GM19467 (cell line): ENCODE measurements around the gene SMAD7.
A peak's percentile ranks its signal among the peaks of the same experiment; 100 is the strongest.

ENCODE experiments used
- ATAC-seq: cut with Tn5 transposase; IDR thresholded peaks from one replicate; pipeline ENCODE4 v1.9.1; 2021; ENCODE audit warnings: mild to moderate bottlenecking, moderate library complexity; ENCODE audit not compliant: unreplicated experiment

Gene SMAD7

DNA sequence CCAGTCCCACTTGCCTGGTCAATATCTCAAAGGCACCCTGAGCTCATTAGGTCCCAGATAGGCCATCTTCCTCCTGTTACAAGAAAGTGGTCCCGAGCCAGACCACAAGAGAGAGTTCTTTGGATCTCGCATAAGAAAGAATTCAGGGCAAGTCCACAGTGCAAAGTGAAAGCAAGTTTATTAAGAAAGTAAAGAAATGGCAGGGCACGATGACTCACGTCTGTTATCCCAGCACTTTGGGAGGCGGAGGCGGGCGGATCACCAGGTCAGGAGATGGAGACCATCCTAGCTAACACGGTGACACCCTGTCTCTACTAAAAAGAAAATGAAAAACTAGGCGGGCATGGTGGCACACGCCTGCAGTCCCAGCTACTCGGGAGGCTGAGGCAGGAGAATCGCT lies 10.8 kb upstream of the SMAD7 start:
- ATAC-seq = no peak

DNA sequence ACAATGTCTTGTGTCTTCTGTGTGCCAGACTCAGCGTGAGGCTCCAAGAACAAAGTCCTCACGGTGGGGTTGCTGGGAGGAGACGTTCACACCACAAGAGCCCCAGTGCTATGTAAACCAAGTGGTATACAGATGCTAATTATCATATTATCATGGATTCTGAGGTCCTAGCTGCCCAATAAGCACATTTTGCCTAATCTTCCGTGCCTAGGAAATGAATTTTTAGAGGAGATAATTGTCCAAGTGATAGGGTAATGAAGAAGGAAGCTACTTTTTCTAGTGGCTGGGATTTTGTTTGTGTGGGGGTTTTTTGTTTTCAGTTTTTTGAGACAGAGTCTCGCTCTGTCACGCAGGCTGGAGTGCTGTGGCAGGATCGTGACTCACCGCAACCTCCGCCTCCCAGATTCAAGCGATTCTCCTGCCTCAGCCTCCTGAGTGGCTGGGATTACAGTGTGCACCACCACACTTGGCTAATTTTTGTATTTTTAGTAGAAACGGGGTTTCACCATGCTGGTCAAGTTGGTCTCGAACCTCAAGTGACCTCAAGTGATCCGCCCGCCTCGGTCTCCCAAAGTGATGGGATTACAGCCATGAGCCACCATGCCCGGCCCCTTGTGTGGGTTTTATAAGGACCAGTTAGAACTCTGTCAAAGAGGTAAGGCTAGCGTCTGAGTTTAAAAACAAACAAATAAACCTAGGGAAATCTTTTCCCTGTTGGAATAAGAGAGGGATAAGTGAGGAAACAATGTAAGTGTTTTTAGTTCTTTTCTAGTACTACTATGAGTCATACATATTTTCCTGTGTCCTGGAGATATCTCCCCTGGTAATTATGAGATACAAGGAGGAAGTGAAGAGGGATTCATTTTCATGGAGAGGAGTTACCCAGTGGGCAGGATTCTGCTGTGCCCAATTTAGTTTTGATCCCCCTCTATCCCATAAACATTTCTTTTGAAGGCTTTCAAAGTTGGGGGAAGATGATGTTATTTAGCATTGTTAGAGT lies 9.5 kb upstream of the SMAD7 start:
- ATAC-seq = no peak

DNA sequence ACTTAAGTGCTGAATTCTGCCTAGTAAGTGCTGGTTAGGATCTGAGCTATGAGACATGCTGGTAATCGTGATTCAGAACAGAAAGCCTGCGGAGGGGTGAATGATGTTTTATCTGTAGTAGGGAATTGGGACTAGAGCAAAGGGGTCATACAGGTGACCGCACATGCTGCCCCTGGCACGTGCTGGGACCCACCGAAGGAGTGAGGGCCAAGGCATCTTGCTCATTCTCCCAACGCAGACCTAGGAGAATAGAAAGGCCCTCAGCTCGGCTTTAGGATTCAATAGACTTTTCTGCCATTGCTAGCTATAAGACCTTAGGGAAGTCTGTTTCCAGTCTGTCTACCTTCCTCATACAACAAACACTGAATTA lies 8.8 kb upstream of the SMAD7 start:
- no peak for ATAC-seq

DNA sequence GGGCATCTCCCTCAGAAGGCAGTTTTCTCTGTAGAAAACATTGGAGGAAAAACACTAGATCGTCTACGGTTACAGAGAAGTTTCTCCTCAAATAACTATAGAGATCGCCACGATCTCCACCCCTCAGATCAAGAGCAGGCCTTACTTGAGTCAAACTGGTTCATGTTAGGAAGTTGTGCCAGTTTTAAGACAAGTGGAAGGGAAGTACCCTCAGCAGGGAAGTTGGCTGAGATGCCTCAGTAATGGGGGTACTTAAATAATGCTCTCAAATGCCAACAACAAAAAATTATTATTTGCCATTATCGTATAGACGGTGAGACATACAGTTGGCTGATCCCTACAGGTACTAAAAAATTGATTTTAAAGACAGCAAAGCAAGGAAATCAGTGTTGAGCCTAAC lies 8.2 kb upstream of the SMAD7 start:
- no peak for ATAC-seq

DNA sequence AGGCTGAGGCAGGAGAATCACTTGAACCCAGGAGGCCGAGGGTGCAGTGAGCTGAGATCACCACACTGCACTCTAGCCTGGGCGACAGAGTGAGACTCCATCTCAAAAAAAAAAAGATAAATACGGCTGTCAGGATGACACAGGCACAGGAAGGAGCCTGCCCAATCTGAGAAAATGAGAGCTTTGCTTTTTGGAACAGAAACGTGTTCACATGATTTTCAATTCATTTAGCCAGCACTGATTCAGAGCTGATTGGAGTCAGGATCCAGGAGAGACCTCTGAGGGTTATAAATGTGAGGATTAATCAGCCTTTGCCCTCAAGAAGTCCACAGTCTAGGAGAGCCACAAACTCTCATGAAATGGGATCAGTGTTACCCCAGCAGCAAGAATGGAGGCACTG lies 6.9 kb upstream of the SMAD7 start:
- ATAC-seq = no peak

DNA sequence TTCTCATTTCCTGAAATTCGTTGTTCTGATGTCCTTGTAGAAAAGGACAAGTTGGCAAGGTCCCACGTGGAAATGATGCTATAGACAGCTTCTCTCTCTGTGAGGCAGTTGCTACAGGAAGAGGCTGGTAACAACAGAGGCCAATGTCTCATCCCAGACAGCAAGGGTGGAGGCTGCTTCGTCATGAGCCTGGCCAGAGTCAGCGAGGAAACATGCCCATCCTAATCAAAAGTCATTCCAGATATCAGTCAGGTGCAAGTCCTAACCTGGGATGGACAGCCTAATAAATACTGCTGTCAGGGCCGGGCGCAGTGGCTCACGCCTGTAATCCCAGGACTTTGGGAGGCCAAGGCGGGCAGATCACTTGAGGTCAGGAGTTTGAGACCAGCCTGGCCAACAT lies 6.4 kb upstream of the SMAD7 start:
- no peak for ATAC-seq

DNA sequence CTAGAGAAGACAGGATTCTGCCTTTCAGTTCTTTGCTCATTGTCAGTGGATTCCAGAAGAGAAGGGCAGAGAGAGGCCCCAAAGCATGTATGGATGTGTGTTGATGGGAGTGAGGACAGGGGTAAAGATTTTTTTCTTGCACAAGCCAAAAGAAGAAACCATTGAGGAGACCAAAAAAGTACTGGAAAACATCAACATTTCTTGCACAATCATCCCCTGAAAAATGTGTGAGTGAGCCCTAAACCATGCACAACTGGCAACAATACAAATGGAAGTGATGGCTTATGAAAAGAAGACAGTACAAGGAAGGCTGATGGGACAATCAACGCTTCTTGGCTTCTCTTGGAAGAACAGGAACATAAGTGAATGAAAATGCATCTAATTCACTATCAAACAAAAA lies 5.6 kb upstream of the SMAD7 start:
- no peak for ATAC-seq

DNA sequence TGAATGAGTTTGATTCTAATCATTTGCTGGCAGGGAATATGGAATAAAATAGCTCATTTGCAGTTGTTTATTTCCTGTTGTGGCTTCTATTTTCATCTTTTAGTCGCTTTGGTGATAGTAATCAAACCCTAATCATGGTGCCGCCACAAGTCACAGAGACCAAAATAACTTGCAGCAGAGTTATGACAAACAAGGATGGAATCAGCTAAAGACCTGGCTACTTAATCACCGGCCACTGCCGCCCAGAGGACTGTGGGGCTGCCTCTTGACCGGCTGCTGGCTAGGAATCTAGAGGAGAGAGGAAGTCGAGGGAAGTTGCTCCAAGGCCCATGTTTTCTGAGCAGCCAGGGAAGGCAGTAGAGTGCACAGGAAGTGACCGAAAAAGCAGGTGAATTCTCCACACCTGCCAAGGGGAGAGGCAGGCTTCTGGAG lies 5.1 kb upstream of the SMAD7 start:
- ATAC-seq = no peak

DNA sequence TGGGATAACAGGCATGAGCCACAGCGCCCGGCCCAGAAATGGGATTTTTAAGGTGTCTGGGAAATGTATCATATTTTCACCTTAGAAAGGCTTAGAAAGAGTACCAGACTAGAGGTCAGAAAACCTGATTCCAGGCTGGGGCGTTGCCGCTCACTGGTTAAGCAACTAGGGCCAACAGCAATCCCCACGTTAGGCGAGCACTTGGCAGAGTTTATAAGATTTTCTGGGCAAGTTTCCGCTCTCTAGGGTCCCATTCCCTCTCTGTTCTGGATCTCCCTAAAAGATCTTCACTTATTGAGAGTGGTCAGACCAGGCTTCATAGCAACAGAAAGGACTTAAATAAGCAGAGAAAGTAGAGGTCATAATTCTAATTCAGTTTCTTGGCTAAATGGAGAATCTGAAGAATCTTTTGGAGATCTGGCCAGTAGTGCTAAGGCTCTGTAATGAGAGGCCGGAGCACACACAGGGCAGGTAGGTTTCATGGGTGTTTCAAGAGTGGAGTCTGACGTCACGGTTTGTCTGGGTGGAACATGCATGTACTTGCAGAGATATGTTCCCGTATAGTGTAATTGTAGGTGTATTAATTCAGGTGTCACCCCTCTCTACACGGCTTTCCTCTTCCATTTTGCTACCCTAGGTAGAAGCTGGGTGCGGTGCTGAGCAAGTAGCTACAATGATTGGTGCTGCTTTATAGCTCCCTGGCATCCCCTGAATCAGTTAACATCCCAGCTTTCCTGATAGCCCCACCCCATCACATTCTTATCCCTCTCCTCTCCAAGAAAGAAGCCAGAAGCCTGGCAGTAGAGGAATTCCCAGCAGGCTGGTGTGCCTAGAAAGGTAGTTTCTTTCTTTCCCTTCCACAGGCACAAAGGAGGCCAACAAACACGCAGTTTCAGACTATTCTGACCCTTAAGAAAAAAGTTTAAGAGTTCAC lies 4.4 kb upstream of the SMAD7 start:
- ATAC-seq = no peak

DNA sequence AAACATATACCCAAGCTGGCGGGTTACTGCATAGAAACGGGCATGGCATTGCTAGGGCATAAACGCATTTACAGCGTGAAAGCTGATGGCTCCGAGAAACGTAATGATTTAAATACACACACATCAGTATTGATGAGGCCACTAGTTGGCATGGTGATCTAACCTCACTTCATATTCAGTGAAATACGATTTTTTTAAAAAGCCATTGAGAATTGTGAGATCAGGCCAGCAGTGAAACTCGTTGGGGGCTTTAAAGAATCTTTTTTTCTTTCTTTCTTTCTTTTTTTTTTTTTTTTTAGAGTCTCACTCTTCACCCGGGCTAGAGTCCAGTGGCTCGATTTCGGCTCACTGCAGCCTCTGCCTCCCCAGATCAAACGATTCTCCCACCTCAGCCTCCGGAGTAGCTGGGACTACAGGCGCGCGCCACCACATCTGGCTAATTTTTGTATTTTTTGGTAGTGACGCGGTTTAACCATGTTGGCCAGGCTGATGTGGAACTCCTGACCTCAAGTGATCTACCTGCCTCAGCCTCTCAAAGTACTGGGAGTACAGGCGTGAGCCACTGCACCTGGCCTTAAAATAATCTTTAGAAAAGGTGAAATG lies 2.4 kb upstream of the SMAD7 start:
- no peak for ATAC-seq

DNA sequence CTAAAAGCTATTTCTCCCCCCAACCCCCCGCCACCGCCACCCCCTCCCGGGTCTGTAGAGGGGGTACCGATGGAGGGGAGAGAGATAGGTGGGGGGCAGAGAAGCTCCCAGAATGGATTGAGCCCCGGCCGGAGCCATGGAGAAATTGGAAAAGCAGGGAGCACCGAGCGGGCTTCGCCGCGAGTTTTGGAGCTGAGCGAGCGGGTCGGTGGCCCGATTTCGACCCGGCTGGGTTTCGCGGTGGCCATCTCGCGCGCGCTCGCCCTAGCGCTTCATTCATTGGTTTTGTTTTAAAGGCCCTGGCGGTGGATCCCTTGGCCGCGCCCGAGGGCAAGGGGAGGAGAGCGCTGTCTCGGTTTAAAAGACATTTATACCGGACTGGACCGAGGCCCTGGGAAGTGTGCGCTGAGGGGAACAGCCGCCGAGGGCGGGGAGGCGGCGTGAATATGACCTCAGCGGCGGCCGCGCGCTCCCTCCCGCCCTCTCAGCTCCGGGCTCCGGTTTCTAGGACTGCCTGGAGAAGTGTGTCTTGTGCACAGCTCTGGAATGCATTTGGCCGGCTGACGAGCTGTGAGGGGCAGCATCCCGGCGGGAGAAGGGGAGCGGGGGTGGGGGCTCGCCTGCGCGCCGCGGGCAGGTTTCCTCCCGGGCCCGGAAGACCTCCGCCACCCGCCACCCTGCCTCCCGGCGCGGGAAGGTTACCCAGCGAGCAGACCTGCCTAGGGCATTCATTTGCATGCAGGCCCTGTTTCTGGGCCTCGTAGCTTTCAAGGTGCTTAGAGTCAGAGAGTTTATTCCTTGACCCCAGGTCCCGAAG lies 1.7 kb upstream of the SMAD7 start:
- ATAC-seq = peak; percentile 20

DNA sequence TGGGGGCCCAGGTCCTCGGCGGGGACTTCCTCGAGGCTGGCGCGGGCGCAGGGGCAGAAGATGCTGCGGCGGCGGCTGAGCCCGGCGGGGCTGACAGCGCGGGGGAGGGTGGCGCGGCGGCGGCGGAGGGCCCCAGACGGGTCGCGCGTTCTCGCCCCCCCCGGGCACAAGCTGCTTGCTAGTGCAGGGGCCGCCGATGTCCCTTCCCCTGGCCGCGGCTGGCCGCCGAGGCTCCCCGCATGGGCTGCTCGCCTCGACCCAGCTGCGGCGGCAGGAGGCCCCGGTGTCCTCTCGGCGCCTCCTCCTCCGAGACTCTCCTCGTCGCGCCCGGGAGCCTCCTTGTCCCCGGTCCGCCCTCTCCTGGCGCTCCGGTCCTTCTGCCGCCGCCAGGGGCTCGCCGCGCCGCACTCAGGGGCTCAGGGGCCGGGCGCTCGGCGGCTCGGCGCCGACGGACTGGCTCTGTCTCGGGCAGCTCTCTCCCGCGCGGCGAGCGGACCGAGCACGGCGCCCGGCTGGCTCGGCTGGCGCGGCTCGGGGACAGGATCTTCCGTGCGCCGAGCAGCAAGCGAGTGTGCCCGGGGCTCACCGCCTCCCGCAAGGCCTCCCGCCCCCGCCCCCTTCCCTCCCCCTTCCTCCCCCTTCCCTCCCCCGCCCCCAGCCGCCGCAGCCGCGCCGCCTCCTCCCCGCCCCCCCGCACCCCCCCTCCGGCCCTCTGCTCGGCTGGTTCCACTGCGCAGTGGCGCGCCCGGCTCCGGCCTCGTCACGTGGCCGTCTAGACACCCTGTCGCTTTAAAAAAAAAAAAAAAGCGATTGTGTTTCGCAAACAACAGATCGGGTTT lies 902 bp upstream of the SMAD7 start:
- ATAC-seq = peak; percentile 30

DNA sequence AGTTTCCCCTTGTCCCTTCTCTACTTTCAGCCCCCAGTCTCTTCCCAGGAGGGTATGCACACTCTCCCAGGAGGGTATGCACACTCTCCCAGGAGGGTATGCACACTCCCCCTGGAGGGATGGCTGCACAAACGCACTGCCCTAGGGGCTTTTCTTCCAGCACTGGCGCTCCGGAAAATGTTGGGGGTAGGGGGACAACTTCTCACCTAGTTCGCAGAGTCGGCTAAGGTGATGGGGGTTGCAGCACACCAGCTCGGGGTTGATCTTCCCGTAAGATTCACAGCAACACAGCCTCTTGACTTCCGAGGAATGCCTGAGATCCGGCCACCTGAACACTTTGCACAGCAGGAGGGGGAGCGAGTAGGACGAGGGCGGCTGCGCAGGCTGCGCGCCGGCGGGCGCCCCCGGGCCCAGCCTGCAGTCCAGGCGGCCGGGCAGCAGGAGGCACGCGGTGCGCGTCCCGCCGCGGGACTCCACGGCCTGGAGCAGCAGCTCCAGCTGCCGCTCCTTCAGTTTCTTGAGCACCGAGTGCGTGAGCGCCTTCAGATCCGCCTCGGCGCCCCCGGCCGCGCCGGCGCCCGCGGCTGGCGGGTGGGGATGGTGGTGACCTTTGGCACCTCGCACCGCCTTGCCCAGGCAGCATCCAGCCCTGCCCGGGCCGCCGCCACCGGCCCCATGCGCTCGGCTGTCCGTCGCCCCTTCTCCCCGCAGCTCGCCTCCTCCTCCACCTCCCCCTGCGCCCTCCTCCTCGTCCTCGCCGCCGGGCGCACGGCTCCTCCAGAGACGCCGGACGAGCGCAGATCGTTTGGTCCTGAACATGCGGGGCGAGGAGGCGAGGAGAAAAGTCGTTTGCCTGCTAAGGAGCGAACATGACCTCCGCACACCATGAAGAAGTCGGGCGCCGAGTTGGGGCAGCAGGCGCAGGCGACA lies 894 bp downstream of the SMAD7 start:
- ATAC-seq = no peak

DNA sequence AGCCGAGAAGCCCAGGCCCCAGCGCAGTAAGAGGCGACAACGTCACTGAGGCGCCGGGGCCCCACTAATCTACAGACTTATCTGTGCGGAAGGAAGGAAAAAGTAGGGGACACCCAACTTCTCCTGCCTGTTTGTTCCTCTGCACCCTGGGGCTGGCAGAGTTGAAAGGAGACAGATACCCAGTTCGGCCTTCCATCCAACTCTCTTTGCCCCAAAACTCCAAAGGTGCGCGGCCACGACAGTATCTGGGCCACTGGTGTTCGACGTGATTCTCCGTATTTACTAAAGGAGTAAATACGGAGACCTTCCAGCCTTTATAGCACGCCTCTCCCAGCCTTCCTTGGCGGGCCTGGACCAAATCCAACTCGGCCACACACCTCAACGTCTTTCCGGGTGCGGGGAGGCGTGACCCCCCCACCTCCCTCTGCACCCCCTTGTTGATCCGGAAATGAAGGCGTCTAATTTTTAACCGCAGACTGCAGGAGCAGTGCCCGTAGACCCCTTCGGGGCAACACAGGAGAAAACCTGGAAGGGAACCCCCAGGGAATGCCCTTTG lies 1.6 kb downstream of the SMAD7 start:
- ATAC-seq = no peak

DNA sequence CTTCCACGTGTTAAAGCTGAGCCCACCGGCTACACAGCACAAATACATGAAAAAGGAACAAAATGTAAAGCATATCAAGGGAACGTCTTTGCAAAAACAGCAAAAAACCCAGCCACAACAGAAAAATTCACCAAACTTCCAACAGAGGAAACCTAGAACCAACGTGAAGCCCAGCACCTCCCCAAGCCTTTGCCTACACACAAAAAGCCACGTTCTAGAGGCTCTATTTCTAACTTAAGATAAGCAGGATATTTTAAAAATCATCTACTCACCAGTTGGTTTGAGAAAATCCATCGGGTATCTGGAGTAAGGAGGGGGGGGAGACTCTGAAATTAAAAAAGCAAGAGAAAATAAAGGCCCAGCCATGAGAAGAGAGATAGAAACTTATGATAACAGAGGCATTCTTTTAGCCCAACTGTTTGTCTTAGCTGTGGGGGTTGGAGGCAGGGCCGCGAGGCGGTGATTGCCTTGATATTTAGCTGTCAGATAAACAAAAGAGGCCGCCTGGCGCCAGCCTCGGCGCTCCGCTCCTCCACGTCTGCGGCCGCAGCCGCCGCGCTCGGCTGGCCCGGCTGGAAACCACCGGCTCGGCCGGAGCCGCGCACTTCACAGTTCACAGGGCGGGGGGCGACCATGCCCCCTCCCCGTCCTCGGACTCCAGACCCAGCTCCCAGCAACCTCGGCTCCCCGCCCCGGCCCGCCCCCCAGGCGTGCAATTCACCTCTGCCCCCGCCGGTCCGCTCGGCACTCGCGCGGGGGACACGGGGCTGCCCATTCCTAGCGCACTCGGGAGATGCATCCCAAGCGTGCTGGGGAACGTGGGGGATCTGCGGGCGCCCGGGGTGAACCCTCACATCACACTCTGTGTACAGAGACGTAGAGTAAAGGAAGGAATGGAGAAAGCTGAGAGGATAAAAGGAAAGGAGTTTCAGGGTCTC lies 2.4 kb downstream of the SMAD7 start:
- ATAC-seq = peak; percentile 23

DNA sequence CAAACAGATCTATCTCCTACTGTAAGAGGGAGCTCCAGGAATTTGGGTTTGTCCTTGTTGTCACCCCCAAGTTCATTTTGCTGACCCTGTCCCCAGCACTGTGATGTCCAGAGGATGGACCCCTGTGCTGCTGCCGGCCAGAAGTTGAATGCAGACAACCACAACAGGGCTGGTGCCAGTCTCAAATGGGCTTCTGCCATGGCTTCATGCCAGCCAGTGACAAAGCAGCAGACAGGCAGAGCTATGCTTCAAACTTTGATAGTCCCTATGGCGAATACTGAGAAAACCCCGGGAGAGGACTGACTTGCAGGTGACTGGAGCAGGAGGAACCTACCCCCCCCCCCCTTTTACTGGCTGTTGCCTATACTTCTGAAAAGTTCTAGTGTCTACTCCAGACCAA lies 3.2 kb downstream of the SMAD7 start:
- ATAC-seq = no peak

DNA sequence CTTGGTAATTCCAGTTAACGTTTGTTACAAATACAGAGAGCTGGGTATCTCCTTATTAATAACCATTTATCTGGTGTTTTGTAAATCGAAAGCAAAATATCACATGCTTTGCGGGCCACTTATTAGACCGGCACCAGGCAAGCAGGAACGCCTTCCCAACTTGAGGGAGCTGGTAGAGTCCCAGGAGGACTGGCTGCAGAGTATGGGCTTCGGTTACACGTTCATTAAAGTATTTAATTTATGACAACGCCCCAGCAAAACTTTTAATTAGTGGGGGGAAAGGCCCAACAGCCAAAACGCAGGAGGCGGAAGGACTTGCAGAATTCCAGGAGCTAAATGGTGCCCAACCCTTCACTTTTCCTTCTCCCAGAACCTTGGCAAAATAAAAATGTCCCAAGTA lies 3.7 kb downstream of the SMAD7 start:
- no peak for ATAC-seq
